GM21447 (cell line): ENCODE measurements around the gene BBS10.
"Not testable (repeated sequence)": the region's sequence is repeated elsewhere in the genome, so short reads cannot be mapped to it uniquely, and the experiment has no call there.

Experiments
- ATAC-seq: cut with Tn5 transposase; IDR thresholded peaks from one replicate; pipeline ENCODE4 v1.9.1; 2021; ENCODE audit not compliant: unreplicated experiment

The BBS10 gene

GRCh38 chr12:76348079-76348901, at the start of gene BBS10:
Gene BBS10 (minus strand): TSS chr12:76348415. CDS start chr12:76348358, 57 bp downstream.
- ATAC-seq: peak; percentile 98

- no peak for ATAC-seq
These were observed 43.2 kb upstream of the BBS10 start for GRCh38 chr12:76391461-76391860.

- no peak for ATAC-seq
These were observed 39.4 kb upstream of the BBS10 start for GRCh38 chr12:76387614-76388013.

- ATAC-seq: no peak
These were observed 36.3 kb upstream of the BBS10 start for GRCh38 chr12:76384560-76384959.

- no peak for ATAC-seq
These were observed 35.8 kb upstream of the BBS10 start for GRCh38 chr12:76383988-76384387.

DNA sequence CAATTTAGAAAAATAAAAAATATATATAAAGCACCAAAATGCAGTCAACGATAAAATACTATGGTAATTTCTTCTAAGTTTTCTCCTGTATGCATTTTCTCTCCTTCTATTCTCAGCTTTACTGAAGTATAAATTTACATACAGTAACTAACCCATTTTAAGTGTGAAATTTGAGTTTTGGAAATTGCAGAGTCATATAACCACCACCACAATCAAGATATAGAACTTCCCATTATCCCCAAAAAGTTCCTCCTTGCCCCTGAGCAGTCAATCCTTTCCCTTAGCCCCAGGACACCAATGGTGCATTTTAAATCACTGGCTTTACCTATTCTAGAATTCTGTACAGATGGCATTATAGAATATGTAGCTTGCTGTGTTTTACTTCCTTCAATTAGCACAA, 31.0 kb upstream of the BBS10 start:
- no peak for ATAC-seq

GRCh38 chr12:76376876-76377275, 28.7 kb upstream of the BBS10 start:
- ATAC-seq: not testable (repeated sequence)

GRCh38 chr12:76375939-76376338, 27.7 kb upstream of the BBS10 start:
- no peak for ATAC-seq

DNA sequence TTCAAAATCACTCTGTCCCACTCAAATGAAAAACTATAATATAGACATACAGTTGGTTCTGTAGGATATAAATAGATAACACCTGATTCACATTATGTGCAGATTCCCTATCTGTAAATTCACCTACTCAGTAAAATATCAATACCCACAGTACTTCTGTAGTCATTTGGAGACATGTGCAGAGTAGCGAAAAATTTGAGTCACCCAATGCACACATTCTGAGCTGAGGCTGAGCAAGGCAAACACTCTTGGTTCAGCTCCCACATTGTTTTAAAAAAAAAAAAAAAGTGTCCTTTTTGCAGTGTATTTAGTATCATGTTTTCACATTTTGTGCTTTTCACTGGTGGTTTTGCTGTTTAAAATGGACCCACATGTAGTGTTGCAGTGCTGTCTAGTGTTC, 27.3 kb upstream of the BBS10 start:
- ATAC-seq: no peak

DNA sequence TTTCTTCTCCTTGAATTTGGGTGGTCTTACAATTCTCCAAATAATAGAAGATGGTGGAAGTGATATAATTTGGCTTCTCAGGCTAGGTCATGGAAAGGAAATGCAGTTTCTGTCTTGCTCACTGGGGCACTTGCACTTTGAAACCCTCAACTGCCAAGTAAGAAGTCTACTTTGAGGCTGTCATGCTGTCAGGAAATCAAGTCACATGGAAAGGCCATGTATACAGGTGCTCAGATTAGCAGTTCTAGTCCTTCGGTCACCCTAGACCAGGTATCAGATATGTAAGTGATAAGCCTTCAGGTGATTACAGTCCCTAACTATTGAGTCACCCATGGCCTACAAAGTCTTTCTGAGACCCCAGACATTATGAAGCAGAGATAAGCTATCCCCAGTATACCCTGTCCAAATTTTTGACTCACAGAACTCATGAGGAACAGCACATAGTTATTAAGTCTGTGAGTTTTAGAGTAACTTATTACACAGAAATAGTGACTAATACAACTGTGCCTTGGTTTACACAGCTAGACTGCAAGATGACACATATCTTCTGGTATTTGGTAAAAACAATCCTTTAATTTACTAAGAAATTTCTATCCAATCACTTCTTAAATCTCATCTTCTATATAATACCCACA, 26.3 kb upstream of the BBS10 start:
- no peak for ATAC-seq

DNA sequence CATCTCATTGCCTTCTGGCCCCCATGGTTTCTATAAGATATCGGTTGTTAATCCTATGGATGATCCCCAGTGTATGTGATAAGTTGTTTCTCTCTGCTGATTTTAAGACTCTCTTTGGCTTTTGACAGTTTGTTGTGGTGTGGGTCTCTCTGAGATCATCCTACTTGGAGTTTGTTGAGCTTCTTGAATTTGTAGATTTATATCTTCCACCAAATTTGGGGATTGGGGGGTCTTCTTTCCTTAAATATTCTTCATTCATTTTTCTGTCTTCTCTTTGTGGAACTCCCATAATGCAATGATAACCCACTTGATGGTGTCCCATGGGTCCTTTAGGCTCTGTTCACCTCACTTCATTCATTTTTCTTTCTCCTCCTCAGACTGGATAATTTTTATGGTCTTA, 20.0 kb upstream of the BBS10 start:
- ATAC-seq: no peak

DNA sequence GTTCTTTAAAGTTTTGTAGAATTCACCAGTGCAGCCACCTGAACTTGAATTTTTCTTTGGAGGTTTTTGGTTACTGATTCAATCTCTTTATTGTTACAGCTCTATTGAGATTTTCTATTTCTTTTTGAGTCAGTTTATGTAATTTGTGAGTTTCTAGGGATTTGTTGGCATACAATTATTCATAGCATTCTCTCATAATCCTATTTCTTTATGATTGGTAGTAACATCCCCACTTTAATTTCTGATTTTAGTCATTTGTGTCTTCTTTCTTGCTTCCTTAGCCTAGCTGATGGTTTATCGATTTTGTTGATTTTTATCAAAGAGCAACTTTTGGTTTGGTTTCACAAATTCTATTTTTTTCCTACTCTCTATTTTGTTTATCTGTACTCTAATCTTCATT, 17.9 kb upstream of the BBS10 start:
- no peak for ATAC-seq

DNA sequence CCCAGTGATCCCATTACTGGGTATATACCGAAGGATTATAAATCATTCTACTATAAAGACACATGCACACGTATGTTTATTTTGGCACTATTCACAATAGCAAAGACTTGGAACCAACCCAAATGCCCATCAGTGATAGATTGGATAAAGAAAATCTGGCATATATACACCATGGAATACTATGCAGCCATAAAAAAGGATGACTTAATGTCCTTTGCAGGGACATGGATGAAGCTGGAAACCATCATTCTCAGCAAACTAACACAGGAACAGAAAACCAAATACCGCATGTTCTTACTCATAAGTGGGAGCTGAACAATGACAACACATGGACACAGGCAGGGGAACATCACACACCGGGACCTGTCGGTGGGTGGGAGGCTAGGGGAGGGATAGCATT, 15.9 kb upstream of the BBS10 start:
- not testable (repeated sequence) for ATAC-seq

- ATAC-seq: no peak
These were observed 12.1 kb upstream of the BBS10 start for GRCh38 chr12:76360316-76360715.

DNA sequence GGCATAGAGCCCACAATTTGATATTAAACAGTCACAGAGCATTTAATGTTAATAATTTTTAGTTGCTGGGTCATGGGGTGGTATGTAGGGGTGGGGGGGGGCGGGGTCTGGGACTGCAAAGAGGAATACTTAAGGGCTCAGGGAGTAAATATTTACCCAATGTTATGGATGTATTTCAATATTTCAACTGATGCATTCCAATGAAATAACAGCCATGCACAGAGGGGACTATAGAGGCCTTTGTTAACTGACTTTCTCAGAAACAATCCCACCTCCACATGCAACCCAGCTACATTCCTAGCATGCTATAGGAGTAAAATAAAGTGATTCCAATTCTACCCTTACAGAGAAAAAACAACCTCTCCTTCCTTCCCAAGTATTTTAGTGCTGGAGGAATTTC, 7.9 kb upstream of the BBS10 start:
- ATAC-seq: no peak

DNA sequence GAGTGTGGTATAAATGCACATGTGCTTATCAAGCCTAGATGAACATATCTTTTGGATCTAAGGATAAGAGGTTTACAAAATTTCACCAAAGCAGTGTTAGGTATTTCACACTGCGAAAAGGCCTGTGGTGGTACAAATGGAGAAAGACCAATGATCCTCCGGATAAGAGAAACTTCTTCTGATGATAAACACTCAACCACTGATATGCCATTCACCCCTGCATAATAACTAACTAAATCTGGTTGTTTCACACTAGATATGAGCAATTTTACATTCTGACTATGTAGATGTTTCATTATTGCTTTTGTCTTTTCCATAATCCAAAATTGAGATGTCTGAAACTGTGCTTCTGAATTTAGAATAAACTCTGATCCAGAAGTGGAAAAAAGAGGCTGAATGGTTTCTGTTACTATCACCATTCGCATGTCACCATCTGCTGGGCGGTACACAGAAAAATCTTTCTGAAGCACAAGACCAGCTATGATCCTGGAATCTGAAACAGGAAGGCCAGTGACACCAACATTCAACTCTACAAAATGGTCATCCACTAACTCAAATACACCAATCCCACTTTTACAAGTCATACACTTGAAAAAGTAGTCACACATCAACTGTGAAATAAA, 1.3 kb downstream of the BBS10 start:
- peak; percentile 31 for ATAC-seq

DNA sequence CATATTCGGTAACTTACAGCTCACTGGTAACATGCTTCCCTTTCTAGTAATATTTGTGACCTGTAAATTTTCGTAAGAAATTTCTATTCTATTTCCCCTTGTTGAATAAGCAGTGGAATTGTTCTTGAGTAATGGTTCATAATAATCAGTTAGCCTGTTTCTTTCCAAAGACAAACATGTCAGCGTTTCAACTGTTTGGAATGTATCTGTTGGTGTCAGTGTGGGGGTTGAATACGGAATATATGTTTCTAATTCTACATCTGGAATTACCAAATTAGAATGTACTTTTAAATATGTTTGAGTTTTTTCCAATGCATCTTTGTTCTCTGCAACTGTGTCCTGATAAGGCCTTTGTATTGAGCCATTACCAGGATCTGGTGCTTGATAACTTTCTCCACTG, 2.0 kb downstream of the BBS10 start:
- no peak for ATAC-seq

GRCh38 chr12:76345569-76345968, 2.6 kb downstream of the BBS10 start:
- no peak for ATAC-seq

GRCh38 chr12:76341436-76342030, 6.7 kb downstream of the BBS10 start:
- ATAC-seq: no peak

- ATAC-seq: no peak
These were observed 7.4 kb downstream of the BBS10 start for GRCh38 chr12:76340680-76341435.

- ATAC-seq: no peak
These were observed 10.6 kb downstream of the BBS10 start for GRCh38 chr12:76337583-76337982.
